SK-N-MC (cell line): ENCODE measurements around the gene PNMA1.

ENCODE experiments used
- DNase-seq: peaks from one replicate; pipeline ENCODE4 v3.0.0-alpha.2; 2011; ENCODE audit warnings: low read depth, low spot score
- H3K27ac ChIP-seq: fragments of 200-600 bp; sonication (generic); 2 replicates; pipeline ENCODE4 v1.5.1; 2016; ENCODE audit warnings: mixed run types
- H3K36me3 ChIP-seq: fragments of 200-600 bp; sonication (generic); 2 replicates; pipeline ENCODE4 v1.6.1; 2017; ENCODE audit warnings: antibody characterized with exemption, low read length, mixed read lengths; ENCODE audit not compliant: insufficient read depth
- H3K4me3 ChIP-seq: fragments of 200-600 bp; sonication (generic); 2 replicates; pipeline ENCODE4 v1.5.1; 2016
- H3K9ac ChIP-seq: fragments of 200-600 bp; sonication (generic); 2 replicates; pipeline ENCODE4 v1.8.0; 2017; ENCODE audit warnings: mixed run types, mixed read lengths; ENCODE audit not compliant: insufficient read length
- H3K9me3 ChIP-seq: fragments of 200-600 bp; sonication (generic); 2 replicates; pipeline ENCODE4 v1.6.1; 2017; ENCODE audit warnings: low read depth, mild to moderate bottlenecking, antibody characterized with exemption, low read length, moderate library complexity, mixed read lengths
- EZH2 ChIP-seq: fragments of 200-600 bp; sonication (generic); IDR thresholded peaks from one replicate; pipeline ENCODE4 v1.6.1; 2017; ENCODE audit warnings: antibody characterized with exemption
- FOXP2 ChIP-seq: optimal IDR thresholded peaks from 2 replicates; pipeline ENCODE3; 2011; ENCODE audit warnings: mild to moderate bottlenecking, moderate library complexity; ENCODE audit not compliant: insufficient read depth; ENCODE audit errors: extremely low read length, control extremely low read depth
- POLR2AphosphoS5 ChIP-seq: IDR thresholded peaks from 2 replicates; pipeline ENCODE4 v1.6.1; 2012; ENCODE audit warnings: mild to moderate bottlenecking, low read depth, low read length, borderline replicate concordance

The PNMA1 gene

GRCh38 chr14:73752297-73752992 lies 38.3 kb upstream of the PNMA1 start:
- DNase-seq = no peak
- no peaks in the 10 kb centered on the region for H3K36me3 ChIP-seq
- no peak for TF ChIP-seq POLR2AphosphoS5
- peak; percentile 16 for TF ChIP-seq FOXP2
- TF ChIP-seq EZH2 = no peak
- no peaks in the 10 kb centered on the region for H3K9me3 ChIP-seq
- peak overlapping the region; percentile 85 for H3K27ac ChIP-seq
- peak overlapping the region; percentile 56 for H3K4me3 ChIP-seq
- no peak overlapping the region for H3K9ac ChIP-seq

- TF ChIP-seq EZH2 = no peak
- TF ChIP-seq POLR2AphosphoS5 = no peak
- TF ChIP-seq FOXP2 = no peak
- Histone ChIP-seq H3K4me3 (no peak overlapping the region), H3K36me3 (no peaks in the 10 kb centered on the region), H3K9me3 (no peaks in the 10 kb centered on the region), H3K27ac (peak overlapping the region; percentile 95; the same call in 1 of the 2 replicates), H3K9ac (no peak overlapping the region)
- DNase-seq = no peak
Observed at GRCh38 chr14:73751157-73751691, 37.0 kb upstream of the PNMA1 start.

DNA sequence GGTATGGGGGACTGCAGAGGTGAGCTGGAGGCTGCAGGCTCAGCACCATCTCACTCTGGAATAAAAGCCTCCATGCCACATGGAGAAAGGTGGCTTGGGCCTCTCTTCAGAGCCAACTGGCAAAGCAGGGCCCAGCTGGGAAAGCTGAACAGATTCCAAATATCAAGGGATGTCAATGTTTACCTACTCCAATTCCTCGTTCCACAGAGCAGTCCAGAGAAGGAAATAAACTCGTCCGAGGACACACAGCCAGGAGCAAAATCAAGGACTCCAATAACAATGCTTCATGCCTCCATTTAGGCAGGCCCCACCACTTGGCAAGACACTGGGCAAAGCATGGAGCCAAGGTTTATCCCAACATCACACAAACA lies 36.3 kb upstream of the PNMA1 start:
- H3K36me3 ChIP-seq = no peaks in the 10 kb centered on the region
- no peak for TF ChIP-seq FOXP2
- TF ChIP-seq POLR2AphosphoS5 = no peak
- no peak for TF ChIP-seq EZH2
- DNase-seq = no peak
- H3K4me3 ChIP-seq = peak overlapping the region; percentile 68
- peak overlapping the region; percentile 95 for H3K27ac ChIP-seq
- H3K9me3 ChIP-seq = no peaks in the 10 kb centered on the region
- no peak overlapping the region for H3K9ac ChIP-seq

GRCh38 chr14:73749706-73750530 lies 35.7 kb upstream of the PNMA1 start:
- TF ChIP-seq POLR2AphosphoS5 (0 out of 2 replicates have a peak, but pooled peaks have one; percentile 45), EZH2 (no peak)
- peak; percentile 81 for DNase-seq
- Histone ChIP-seq H3K4me3 (peak overlapping the region; percentile 68), H3K9ac (peak overlapping the region; percentile 30), H3K9me3 (no peaks in the 10 kb centered on the region), H3K27ac (peak overlapping the region; percentile 95), H3K36me3 (no peaks in the 10 kb centered on the region)

DNA sequence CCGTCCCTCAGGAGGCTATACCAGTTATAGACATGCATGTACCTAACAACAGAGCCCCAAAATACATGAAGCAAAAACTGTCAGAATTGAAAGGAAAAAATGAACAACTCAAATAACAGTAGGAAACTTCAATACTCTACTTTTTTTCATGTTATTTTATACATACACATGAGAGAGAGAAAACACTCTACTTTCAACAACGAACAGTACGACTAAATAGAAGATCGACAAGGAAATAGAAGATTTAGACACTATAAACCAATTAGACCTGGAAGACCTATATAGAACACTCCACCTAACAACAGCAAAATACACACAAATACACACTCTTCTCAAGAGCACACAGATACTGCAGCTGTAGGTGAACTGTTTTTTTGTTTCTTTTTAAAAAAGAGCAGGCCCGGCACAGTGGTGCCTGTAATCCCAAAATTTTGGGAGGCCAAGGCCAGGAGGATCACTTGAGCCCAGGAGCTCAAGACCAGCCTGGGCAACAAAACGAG lies 34.7 kb upstream of the PNMA1 start:
- H3K9ac ChIP-seq = peak overlapping the region; percentile 21
- H3K9me3 ChIP-seq = no peaks in the 10 kb centered on the region
- H3K36me3 ChIP-seq = no peaks in the 10 kb centered on the region

DNA sequence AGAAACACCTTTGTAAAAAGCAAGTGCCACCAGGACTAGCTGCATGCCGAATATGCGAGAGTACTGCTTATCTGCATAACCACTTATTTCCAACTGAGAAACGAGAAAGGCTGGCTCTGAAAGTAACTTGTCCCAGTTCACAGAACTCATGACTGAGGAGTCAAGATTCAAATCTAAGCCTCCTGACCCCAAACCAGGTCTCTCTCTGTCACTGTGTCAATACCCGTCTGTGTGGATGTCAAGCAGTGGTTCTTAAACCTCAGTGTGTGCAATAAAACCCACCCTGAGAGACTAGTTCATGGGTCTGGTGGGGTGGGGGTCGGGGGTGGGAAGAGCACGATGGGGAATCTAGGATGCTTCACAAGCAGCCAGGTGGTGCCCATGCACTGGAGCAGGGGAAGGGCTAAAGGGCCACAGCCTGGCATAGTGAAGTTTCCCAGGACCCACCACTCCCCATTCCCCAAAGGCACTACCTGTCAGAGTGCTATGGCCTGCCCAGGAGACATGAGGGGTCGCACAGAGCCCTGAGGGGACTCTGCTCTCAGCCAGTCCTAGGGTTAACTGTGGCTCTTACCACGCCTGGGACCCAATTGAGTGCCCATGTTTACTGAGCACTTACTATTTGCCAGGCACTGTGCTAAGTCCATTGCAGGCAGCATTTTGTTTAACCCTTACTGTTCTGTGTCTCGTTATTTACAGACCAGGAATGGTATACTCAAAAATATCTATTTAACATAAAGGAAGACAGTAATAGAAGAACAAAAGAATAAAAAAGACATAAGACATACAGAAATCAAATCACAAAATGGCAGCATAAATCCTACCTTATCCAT lies 33.4 kb upstream of the PNMA1 start:
- H3K36me3 ChIP-seq = no peaks in the 10 kb centered on the region
- peak overlapping the region; percentile 74 for H3K27ac ChIP-seq
- H3K4me3 ChIP-seq = no peak overlapping the region; the same call in 1 of the 2 replicates
- TF ChIP-seq FOXP2 (no peak), EZH2 (no peak), POLR2AphosphoS5 (no peak)
- H3K9ac ChIP-seq = no peak overlapping the region
- DNase-seq = no peak
- H3K9me3 ChIP-seq = no peaks in the 10 kb centered on the region

More for the DNA sequence above, 34.7 kb upstream of the PNMA1 start:
- TF ChIP-seq FOXP2 (no peak), EZH2 (no peak), POLR2AphosphoS5 (no peak)
- DNase-seq = no peak
- Histone ChIP-seq H3K4me3 (no peak overlapping the region), H3K27ac (peak overlapping the region; percentile 72)

DNA sequence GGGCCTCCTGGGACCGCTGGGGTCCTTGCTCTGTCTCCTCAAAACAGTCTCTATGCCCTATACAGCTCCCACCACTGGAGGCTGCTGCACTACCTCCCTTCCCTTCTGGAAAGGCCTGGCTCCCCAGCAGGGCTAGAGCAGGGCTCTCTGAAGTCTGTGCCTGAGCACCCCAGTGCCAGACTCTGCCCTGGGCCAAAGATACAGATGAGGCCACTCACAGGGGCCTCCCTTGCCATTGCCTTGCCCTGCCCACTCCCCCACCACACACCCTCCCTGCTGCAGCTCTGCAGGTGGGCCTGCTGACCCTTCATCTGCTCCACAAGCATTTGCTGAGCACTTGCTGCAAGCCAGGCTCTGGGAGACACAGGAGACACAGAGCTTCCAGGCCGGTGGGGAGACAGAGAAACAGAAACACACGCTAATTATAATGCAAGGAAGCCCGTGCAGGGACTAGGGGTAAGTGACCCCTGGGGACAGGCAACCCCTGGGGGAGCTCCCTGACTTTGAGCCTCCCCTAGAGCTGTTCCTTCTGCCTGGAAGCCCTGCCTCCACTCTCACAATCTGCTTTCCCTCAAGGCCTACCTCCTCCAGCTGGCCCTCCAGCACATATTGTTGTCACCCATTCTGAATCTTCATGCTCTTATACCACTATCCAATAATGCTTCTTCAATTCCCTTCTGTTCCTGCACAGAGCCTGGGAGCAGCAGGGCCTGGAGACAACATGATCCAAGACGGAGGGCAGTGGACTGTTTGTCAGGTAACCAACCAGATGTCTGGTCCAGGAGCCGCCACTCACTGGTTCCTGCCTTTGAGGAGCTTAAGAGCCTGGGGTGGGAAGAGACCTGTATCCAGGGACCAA lies 32.6 kb upstream of the PNMA1 start:
- TF ChIP-seq FOXP2 = no peak
- no peak for TF ChIP-seq POLR2AphosphoS5
- no peak for TF ChIP-seq EZH2
- no peak for DNase-seq
- peak overlapping the region; percentile 74 for H3K27ac ChIP-seq
- peak overlapping the region; percentile 43 for H3K4me3 ChIP-seq
- H3K9ac ChIP-seq = no peak overlapping the region
- no peaks in the 10 kb centered on the region for H3K9me3 ChIP-seq
- no peaks in the 10 kb centered on the region for H3K36me3 ChIP-seq
